ENCODE data around the gene SIAH1. TPM values are rescaled to one million over a fixed set of nuclear protein-coding genes. Genes with fewer than 3 reads are reported as not detected.

SIAH1 gene
- total and polyA plus RNA-seq, 2 of the 8 experiments (the other 6 are each of a cell fraction or from before 2014, with no cell fraction given), result 19.5 to 33.9 TPM

GRCh38 chr16:48323783-48324775 lies 61.1 kb downstream of the SIAH1 start (continued):
- TF ChIP-seq, protein P1, sequence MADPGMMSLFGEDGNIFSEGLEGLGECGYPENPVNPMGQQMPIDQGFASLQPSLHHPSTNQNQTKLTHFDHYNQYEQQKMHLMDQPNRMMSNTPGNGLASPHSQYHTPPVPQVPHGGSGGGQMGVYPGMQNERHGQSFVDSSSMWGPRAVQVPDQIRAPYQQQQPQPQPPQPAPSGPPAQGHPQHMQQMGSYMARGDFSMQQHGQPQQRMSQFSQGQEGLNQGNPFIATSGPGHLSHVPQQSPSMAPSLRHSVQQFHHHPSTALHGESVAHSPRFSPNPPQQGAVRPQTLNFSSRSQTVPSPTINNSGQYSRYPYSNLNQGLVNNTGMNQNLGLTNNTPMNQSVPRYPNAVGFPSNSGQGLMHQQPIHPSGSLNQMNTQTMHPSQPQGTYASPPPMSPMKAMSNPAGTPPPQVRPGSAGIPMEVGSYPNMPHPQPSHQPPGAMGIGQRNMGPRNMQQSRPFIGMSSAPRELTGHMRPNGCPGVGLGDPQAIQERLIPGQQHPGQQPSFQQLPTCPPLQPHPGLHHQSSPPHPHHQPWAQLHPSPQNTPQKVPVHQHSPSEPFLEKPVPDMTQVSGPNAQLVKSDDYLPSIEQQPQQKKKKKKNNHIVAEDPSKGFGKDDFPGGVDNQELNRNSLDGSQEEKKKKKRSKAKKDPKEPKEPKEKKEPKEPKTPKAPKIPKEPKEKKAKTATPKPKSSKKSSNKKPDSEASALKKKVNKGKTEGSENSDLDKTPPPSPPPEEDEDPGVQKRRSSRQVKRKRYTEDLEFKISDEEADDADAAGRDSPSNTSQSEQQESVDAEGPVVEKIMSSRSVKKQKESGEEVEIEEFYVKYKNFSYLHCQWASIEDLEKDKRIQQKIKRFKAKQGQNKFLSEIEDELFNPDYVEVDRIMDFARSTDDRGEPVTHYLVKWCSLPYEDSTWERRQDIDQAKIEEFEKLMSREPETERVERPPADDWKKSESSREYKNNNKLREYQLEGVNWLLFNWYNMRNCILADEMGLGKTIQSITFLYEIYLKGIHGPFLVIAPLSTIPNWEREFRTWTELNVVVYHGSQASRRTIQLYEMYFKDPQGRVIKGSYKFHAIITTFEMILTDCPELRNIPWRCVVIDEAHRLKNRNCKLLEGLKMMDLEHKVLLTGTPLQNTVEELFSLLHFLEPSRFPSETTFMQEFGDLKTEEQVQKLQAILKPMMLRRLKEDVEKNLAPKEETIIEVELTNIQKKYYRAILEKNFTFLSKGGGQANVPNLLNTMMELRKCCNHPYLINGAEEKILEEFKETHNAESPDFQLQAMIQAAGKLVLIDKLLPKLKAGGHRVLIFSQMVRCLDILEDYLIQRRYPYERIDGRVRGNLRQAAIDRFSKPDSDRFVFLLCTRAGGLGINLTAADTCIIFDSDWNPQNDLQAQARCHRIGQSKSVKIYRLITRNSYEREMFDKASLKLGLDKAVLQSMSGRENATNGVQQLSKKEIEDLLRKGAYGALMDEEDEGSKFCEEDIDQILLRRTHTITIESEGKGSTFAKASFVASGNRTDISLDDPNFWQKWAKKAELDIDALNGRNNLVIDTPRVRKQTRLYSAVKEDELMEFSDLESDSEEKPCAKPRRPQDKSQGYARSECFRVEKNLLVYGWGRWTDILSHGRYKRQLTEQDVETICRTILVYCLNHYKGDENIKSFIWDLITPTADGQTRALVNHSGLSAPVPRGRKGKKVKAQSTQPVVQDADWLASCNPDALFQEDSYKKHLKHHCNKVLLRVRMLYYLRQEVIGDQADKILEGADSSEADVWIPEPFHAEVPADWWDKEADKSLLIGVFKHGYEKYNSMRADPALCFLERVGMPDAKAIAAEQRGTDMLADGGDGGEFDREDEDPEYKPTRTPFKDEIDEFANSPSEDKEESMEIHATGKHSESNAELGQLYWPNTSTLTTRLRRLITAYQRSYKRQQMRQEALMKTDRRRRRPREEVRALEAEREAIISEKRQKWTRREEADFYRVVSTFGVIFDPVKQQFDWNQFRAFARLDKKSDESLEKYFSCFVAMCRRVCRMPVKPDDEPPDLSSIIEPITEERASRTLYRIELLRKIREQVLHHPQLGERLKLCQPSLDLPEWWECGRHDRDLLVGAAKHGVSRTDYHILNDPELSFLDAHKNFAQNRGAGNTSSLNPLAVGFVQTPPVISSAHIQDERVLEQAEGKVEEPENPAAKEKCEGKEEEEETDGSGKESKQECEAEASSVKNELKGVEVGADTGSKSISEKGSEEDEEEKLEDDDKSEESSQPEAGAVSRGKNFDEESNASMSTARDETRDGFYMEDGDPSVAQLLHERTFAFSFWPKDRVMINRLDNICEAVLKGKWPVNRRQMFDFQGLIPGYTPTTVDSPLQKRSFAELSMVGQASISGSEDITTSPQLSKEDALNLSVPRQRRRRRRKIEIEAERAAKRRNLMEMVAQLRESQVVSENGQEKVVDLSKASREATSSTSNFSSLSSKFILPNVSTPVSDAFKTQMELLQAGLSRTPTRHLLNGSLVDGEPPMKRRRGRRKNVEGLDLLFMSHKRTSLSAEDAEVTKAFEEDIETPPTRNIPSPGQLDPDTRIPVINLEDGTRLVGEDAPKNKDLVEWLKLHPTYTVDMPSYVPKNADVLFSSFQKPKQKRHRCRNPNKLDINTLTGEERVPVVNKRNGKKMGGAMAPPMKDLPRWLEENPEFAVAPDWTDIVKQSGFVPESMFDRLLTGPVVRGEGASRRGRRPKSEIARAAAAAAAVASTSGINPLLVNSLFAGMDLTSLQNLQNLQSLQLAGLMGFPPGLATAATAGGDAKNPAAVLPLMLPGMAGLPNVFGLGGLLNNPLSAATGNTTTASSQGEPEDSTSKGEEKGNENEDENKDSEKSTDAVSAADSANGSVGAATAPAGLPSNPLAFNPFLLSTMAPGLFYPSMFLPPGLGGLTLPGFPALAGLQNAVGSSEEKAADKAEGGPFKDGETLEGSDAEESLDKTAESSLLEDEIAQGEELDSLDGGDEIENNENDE (IDR thresholded peaks at IDR 0.05; ENCODE audit: insufficient replicate concordance, low read length), result no peak
- TF ChIP-seq EGR1 (IDR thresholded peaks at IDR 0.05; ENCODE audit: borderline replicate concordance, low read depth, low read length) (no peak), FOSL1 (IDR thresholded peaks at IDR 0.05; ENCODE audit: insufficient read depth, low read depth, low read length) (no peak), POLR2AphosphoS5 (IDR thresholded peaks at IDR 0.05; ENCODE audit: low read depth, low read length) (no peak), SRF (IDR thresholded peaks at IDR 0.05; ENCODE audit: low read depth, low read length) (no peak)

All from H1 (cell line).